Amniotic stem cell (primary cell): Measurements from ENCODE around the gene MAGEE2.
"Not testable (repeated sequence)": the region's sequence is repeated elsewhere in the genome, so short reads cannot be mapped to it uniquely, and the experiment has no call there.

Experiments used
- DNase-seq: peaks from one replicate; lab custom pipeline; 2025; lab: John Stamatoyannopoulos, UW

MAGEE2 gene, protein sequence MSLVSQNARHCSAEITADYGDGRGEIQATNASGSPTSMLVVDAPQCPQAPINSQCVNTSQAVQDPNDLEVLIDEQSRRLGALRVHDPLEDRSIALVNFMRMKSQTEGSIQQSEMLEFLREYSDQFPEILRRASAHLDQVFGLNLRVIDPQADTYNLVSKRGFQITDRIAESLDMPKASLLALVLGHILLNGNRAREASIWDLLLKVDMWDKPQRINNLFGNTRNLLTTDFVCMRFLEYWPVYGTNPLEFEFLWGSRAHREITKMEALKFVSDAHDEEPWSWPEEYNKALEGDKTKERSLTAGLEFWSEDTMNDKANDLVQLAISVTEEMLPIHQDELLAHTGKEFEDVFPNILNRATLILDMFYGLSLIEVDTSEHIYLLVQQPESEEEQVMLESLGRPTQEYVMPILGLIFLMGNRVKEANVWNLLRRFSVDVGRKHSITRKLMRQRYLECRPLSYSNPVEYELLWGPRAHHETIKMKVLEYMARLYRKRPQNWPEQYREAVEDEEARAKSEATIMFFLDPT

GRCh38 chrX:75784680-75785491 is at the start of gene MAGEE2:
MAGEE2 (minus strand) TSS chrX:75785254; CDS start chrX:75785051, 203 bp downstream.
- DNase-seq, result no peak

DNA sequence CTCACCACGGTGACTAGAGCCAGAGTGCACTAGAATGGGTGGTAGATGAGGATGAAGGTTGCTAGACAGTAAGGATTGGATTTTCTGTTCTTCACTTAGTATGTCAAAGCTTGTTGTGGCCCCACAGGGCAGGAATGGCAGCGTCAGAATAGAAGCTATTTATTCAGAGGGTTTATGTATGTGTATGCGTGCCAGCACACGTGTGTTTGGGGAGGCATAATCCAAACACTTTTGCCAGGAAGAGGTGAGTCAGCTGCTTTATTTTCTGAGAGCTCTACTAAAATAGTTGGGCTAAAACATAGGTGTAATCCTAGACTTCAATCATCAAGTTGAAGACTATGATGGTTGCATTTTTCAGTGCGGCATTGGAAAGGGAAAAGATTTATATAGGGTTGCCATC is 1.2 kb upstream of the MAGEE2 start:
- no peak for DNase-seq

DNA sequence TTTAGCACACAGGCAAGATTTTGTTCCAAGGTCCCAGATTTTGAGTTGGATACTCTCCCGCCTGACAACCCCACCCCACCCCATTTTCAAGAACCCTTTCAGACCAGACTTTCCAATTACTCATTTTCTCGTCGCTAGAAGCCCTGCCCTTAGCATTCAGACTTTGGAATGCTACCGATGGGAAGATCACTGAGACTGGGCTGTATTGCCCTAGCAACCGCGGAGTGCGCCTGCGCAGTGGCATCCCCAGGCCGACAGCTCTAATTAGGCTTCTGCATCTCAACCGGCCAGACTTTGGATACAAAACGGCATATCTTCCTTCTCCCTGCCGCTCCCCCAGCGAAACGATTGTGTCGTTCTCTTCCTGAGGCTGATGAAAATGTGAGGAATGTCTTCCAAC is 3.4 kb downstream of the MAGEE2 start:
- DNase-seq, result no peak

GRCh38 chrX:75768063-75768462 is 17.0 kb downstream of the MAGEE2 start:
- not testable (repeated sequence) for DNase-seq

DNA sequence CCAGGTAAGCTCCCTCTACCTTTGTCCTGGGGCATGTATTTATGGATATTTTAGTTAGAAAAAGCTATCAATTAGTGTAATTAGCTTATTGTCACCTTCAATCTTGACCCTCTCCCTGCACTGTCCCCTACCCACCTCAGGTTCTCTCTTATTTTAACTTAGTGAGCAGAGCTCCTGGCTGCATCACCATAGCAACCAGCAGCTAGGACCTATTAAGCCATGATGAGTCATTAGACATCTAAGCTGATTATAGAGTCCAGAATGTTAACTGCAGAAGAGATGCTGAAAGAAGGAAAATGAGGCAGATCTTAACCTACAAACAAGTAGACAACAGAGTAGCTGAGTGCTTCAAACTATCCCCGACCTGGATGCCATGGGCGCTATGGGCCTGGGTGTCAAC is 36.6 kb downstream of the MAGEE2 start:
- DNase-seq, result no peak

DNA sequence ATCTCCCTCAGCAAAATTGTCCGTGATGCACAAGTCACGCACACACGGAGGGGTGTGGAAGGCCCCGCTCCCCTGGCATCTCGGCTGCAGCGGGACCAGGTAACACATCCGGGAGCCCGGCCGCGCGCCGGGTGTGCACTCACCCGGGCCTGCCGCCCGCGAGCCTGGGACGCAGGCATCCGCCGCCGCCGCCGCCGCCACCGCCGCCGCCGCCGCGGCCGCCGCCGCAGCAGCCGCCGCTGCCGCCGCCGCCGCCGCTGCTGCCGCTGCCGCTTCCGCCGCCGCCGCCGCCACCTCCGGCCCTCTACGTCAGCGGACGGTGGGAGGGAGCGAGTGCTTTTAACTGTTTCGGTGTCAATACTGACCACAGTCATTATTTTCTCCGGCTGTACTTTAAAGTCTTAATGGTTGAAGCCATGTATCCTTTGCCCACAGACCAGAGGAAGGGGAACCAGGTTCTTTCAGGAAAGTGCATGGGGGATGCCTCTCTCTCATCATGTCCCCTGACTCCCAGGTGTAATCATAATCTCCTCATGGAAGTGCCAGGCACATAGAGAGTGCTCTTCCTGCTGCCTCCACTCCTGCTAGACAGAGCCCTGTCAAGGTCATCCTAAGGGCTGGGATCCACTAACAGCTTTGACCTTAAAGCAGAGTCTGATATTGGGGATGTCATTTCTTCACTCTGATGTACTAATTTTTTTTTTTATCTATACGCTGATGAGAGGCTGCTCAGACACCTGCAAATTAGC is 38.0 kb downstream of the MAGEE2 start:
- no peak for DNase-seq
